Tibial nerve (tissue), 3 donors: Measurements from ENCODE around the gene PGM5.

ENCODE experiments used
- CTCF ChIP-seq, 5 experiments: fragments of 200-600 bp in 3 of 5; fragments of 450-650 bp in 2 of 5; sonication (generic) in 3 of 5; IDR thresholded peaks; one replicate each; pipeline ENCODE4 v1.5.1; 2016 to 2019; ENCODE audit warnings: antibody characterized with exemption in 5 of 5, mild to moderate bottlenecking in 3 of 5, moderate library complexity in 2 of 5
- POLR2A ChIP-seq, 2 donors: fragments of 450-650 bp; IDR thresholded peaks; one replicate each; pipeline ENCODE4 v1.6.1; 2017; ENCODE audit warnings: antibody characterized with exemption in 2 of 2, mild to moderate bottlenecking in 2 of 2, moderate library complexity in 2 of 2

GRCh38 chr9:68482548-68482947 lies 126.1 kb downstream of the PGM5 start:
- no peak for TF ChIP-seq CTCF (IDR thresholded peaks at IDR 0.05)
- TF ChIP-seq POLR2A (IDR thresholded peaks at IDR 0.05), result no peak
